HepG2 (cell line): ENCODE data around the gene TMEM198. TPM values are rescaled to one million over a fixed set of nuclear protein-coding genes. Genes with fewer than 3 reads are reported as not detected.

Experiments used
- ATAD3A ChIP-seq: sonication (generic); formaldehyde crosslinking; IDR thresholded peaks from 2 replicates; pipeline ENCODE4 v1.4.0; 2020; ENCODE audit warnings: missing genetic modification reagents
- BRCA1 ChIP-seq: sonication (generic); formaldehyde crosslinking; IDR thresholded peaks from 2 replicates; pipeline ENCODE4 v1.4.0; 2020; ENCODE audit warnings: missing genetic modification reagents
- BRD4 ChIP-seq: sonication (generic); formaldehyde crosslinking; IDR thresholded peaks from 2 replicates; pipeline ENCODE4 v1.4.0; 2020; ENCODE audit warnings: missing genetic modification reagents
- HCFC1 ChIP-seq: fragments of 150-350 bp; IDR thresholded peaks from 2 replicates; pipeline ENCODE4 v1.6.1; 2014; ENCODE audit warnings: low read depth, low read length
- MAFF ChIP-seq: IDR thresholded peaks from 2 replicates; pipeline ENCODE4 v1.6.1; 2011; ENCODE audit warnings: low read depth, low read length, improper control_type of control experiment
- MAFK ChIP-seq, 2 experiments: IDR thresholded peaks in 1 of 2; conservative IDR thresholded peaks in 1 of 2; 2 replicates each; pipeline ENCODE4 v1.6.1; 2011; ENCODE audit warnings: improper control_type of control experiment in 2 of 2, low read length in 2 of 2
- MED13 ChIP-seq: sonication (generic); formaldehyde crosslinking; IDR thresholded peaks from 2 replicates; pipeline ENCODE4 v1.5.0; 2020; ENCODE audit warnings: missing genetic modification reagents
- MIER2 ChIP-seq: IDR thresholded peaks from 2 replicates; pipeline ENCODE4 v1.6.1; 2016; ENCODE audit warnings: missing biosample characterization, missing genetic modification reagents
- MXI1 ChIP-seq: IDR thresholded peaks from 3 replicates; pipeline ENCODE4 v1.6.1; 2012; ENCODE audit warnings: low read depth, low read length, inconsistent platforms, borderline replicate concordance
- NFKBIZ ChIP-seq: IDR thresholded peaks from 2 replicates; pipeline ENCODE4 v1.6.1; 2018; ENCODE audit warnings: missing genetic modification reagents, missing compliant biosample characterization
- PTBP1 ChIP-seq: fragments of 200-400 bp; formaldehyde crosslinking; IDR thresholded peaks from 2 replicates; pipeline ENCODE4 v1.6.1; 2018; ENCODE audit warnings: low read length, low read depth; ENCODE audit not compliant: poor library complexity, severe bottlenecking
- SKI ChIP-seq: fragments of 450-650 bp; IDR thresholded peaks from one replicate; pipeline ENCODE4 v1.6.1; 2018; ENCODE audit warnings: mild to moderate bottlenecking; ENCODE audit not compliant: partially characterized antibody
- SP2 ChIP-seq: sonication (generic); formaldehyde crosslinking; IDR thresholded peaks from 2 replicates; pipeline ENCODE4 v1.5.1; 2020; ENCODE audit warnings: mild to moderate bottlenecking, missing genetic modification reagents
- SRF ChIP-seq: IDR thresholded peaks from 2 replicates; pipeline ENCODE4 v1.6.1; 2011; ENCODE audit warnings: mild to moderate bottlenecking, low read depth, low read length, moderate library complexity
- TARDBP ChIP-seq: sonication (generic); formaldehyde crosslinking; IDR thresholded peaks from 2 replicates; pipeline ENCODE4 v1.8.0; 2022; ENCODE audit warnings: mild to moderate bottlenecking, missing genetic modification reagents
- TBP ChIP-seq: sonication (generic); formaldehyde crosslinking; IDR thresholded peaks from 2 replicates; pipeline ENCODE4 v1.5.0; 2020; ENCODE audit warnings: missing genetic modification reagents
- TCF7 ChIP-seq: sonication (generic); IDR thresholded peaks from 2 replicates; pipeline ENCODE4 v1.6.1; 2016; ENCODE audit warnings: antibody characterized with exemption, low read depth
- TMF1 ChIP-seq: sonication (generic); formaldehyde crosslinking; IDR thresholded peaks from 2 replicates; pipeline ENCODE4 v1.8.1; 2022; ENCODE audit warnings: low read depth, missing genetic modification reagents
- ZBTB21 ChIP-seq: sonication (generic); formaldehyde crosslinking; IDR thresholded peaks from 2 replicates; pipeline ENCODE4 v1.4.0; 2020; ENCODE audit warnings: missing genetic modification reagents
- ZBTB7A ChIP-seq: sonication (generic); formaldehyde crosslinking; IDR thresholded peaks from 2 replicates; pipeline ENCODE4 v1.8.0; 2022; ENCODE audit warnings: mild to moderate bottlenecking, missing genetic modification reagents
- ZBTB8A ChIP-seq: sonication (generic); formaldehyde crosslinking; IDR thresholded peaks from 2 replicates; pipeline ENCODE4 v1.4.0; 2020; ENCODE audit warnings: mild to moderate bottlenecking, low read depth, missing genetic modification reagents, borderline replicate concordance
- ZFP1 ChIP-seq: IDR thresholded peaks from 2 replicates; pipeline ENCODE4 v1.6.1; 2016
- ZNF33A ChIP-seq: sonication (generic); formaldehyde crosslinking; IDR thresholded peaks from 2 replicates; pipeline ENCODE4 v1.5.1; 2020; ENCODE audit warnings: missing genetic modification reagents, mild to moderate bottlenecking, moderate library complexity, borderline replicate concordance
- ZNF747 ChIP-seq: sonication (generic); formaldehyde crosslinking; IDR thresholded peaks from 2 replicates; pipeline ENCODE4 v1.8.1; 2023; ENCODE audit warnings: missing genetic modification reagents, mild to moderate bottlenecking, borderline replicate concordance
- ZNF766 ChIP-seq: sonication (generic); formaldehyde crosslinking; IDR thresholded peaks from 2 replicates; pipeline ENCODE4 v1.5.0; 2020; ENCODE audit warnings: missing genetic modification reagents, borderline replicate concordance
- ZNF816 ChIP-seq: sonication (generic); formaldehyde crosslinking; IDR thresholded peaks from 2 replicates; pipeline ENCODE4 v1.8.0; 2022; ENCODE audit warnings: missing genetic modification reagents, mild to moderate bottlenecking, borderline replicate concordance
- ZNF878 ChIP-seq: sonication (generic); formaldehyde crosslinking; IDR thresholded peaks from 2 replicates; pipeline ENCODE4 v1.8.1; 2023; ENCODE audit warnings: mild to moderate bottlenecking, missing genetic modification reagents, moderate library complexity
- polyA plus RNA-seq, 8 experiments: library from polyadenylated mRNA; depleted of rRNA in 3 of 8; stranded (reverse) in 7 of 8; unstranded in 1 of 8; fragments of >200 nt; fragmentation: Illumina TruSeq in 4 of 8; extraction: Trizol in 4 of 8; gene quantifications; 2 replicates each; pipeline versions ENCODE4 v1.2.1 to v1.2.3, GENCODE V29; 2011 to 2016; ENCODE audit warnings: low read depth in 4 of 8, missing spikeins in 1 of 8, mixed read lengths in 1 of 8; ENCODE audit not compliant: insufficient read depth in 1 of 8
- total RNA-seq, 5 experiments: library from RNA; depleted of rRNA; stranded (reverse); fragments of >200 nt; fragmentation: Illumina TruSeq; extraction: Trizol; gene quantifications; 2 replicates each; pipeline ENCODE4 v1.2.3, GENCODE V29; 2016; ENCODE audit warnings: low read depth in 1 of 5
- TF ChIP-seq, protein P1 (sequence below): sonication (generic); formaldehyde crosslinking; IDR thresholded peaks from 2 replicates; pipeline ENCODE4 v1.9.0; 2022; ENCODE audit warnings: missing genetic modification reagents, mild to moderate bottlenecking, borderline replicate concordance
- TF ChIP-seq, protein P2 (sequence below): sonication (generic); formaldehyde crosslinking; IDR thresholded peaks from 2 replicates; pipeline ENCODE4 v1.9.0; 2021; ENCODE audit warnings: missing genetic modification reagents, mild to moderate bottlenecking, borderline replicate concordance
- TF ChIP-seq, protein P3 (sequence below): sonication (generic); formaldehyde crosslinking; IDR thresholded peaks from 2 replicates; pipeline ENCODE4 v1.5.0; 2020; ENCODE audit warnings: missing genetic modification reagents

Gene TMEM198
- total and polyA plus RNA-seq, 2 of the 13 experiments (the other 11 are each of a cell fraction or from before 2014, with no cell fraction given) = 17.3 to 23.5 TPM

DNA sequence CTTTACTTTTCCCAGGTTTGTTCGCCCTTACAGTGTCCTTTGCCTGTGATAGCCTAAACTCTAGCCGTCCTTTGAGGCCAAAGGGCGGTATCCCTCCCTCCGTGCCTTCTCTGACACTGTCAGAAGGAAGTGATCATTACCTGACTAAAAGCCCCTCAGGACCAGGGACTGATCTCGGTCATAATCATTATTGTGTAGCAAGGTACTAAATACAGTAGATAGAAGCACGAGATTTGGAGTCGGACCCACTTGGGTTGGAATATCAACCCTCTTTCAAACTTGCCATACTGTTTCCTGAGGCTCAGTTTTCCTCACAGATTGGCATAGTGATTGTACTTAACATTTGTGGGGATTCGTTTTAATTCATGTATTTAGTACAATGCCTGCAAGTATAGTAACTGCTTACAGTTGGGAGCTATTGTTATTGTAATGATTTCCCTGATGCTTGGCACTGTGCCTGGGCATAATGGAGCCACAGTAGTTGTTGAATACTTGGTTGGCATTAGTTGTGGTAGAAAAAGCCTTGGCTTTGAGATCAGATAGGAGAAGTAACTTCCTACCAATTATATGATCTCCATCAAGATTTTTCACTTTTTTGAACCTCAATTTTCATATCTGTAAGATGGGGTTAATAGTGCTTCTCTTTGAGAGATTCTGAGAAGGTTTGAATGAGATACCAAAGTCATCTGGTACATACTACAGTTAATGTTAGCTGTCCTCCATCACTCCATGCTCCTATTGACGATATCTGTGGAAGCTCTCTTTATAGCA, 54.7 kb downstream of the TMEM198 start (continued):
- TF ChIP-seq HCFC1 (no peak), ZNF747 (CRISPR knock-in tag) (peak; percentile 7; the same call in 1 of the 2 replicates), MIER2 (CRISPR knock-in tag) (no peak), BRCA1 (CRISPR knock-in tag) (no peak), SKI (no peak), TARDBP (CRISPR knock-in tag) (no peak), ZBTB21 (CRISPR knock-in tag) (no peak), ZNF878 (CRISPR knock-in tag) (no peak), MAFK (conservative IDR thresholded peaks at IDR 0.05 in 1 of 2, IDR thresholded peaks at IDR 0.05 in 1 of 2; ENCODE audit: low read length in 2 of 2) (no peak), PTBP1 (no peak), ZBTB7A (CRISPR knock-in tag) (no peak), NFKBIZ (CRISPR knock-in tag) (no peak), MAFF (no peak), MXI1 (no peak), BRD4 (CRISPR knock-in tag) (no peak), SRF (no peak), TBP (CRISPR knock-in tag) (no peak), ATAD3A (no peak), ZNF33A (no peak), MED13 (CRISPR knock-in tag) (no peak), SP2 (CRISPR knock-in tag) (no peak), ZNF816 (peak; percentile 47; the same call in 1 of the 2 replicates), ZBTB8A (CRISPR knock-in tag) (no peak), ZFP1 (0 out of 2 replicates have a peak, but pooled peaks have one; percentile 4), ZNF766 (CRISPR knock-in tag) (no peak), TCF7 (no peak), TMF1 (CRISPR knock-in tag) (no peak)
- TF ChIP-seq, protein P1, sequence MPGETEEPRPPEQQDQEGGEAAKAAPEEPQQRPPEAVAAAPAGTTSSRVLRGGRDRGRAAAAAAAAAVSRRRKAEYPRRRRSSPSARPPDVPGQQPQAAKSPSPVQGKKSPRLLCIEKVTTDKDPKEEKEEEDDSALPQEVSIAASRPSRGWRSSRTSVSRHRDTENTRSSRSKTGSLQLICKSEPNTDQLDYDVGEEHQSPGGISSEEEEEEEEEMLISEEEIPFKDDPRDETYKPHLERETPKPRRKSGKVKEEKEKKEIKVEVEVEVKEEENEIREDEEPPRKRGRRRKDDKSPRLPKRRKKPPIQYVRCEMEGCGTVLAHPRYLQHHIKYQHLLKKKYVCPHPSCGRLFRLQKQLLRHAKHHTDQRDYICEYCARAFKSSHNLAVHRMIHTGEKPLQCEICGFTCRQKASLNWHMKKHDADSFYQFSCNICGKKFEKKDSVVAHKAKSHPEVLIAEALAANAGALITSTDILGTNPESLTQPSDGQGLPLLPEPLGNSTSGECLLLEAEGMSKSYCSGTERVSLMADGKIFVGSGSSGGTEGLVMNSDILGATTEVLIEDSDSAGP = no peak
- TF ChIP-seq, protein P2, sequence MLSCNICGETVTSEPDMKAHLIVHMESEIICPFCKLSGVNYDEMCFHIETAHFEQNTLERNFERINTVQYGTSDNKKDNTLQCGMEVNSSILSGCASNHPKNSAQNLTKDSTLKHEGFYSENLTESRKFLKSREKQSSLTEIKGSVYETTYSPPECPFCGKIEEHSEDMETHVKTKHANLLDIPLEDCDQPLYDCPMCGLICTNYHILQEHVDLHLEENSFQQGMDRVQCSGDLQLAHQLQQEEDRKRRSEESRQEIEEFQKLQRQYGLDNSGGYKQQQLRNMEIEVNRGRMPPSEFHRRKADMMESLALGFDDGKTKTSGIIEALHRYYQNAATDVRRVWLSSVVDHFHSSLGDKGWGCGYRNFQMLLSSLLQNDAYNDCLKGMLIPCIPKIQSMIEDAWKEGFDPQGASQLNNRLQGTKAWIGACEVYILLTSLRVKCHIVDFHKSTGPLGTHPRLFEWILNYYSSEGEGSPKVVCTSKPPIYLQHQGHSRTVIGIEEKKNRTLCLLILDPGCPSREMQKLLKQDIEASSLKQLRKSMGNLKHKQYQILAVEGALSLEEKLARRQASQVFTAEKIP (CRISPR knock-in tag) = no peak
- TF ChIP-seq, protein P3, sequence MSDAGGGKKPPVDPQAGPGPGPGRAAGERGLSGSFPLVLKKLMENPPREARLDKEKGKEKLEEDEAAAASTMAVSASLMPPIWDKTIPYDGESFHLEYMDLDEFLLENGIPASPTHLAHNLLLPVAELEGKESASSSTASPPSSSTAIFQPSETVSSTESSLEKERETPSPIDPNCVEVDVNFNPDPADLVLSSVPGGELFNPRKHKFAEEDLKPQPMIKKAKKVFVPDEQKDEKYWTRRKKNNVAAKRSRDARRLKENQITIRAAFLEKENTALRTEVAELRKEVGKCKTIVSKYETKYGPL = no peak
